Glutamatergic neuron (in vitro differentiated cells): ENCODE measurements around the gene RNASET2. TPM values are rescaled to one million over a fixed set of nuclear protein-coding genes. Genes with fewer than 3 reads are reported as not detected.

Experiments used
- DNase-seq: peaks from one replicate; pipeline ENCODE4 v3.0.0; 2022
- H3K27ac Mint-ChIP-seq: one replicate; pipeline ENCODE4 v1.8.0; 2020; ENCODE audit warnings: mild to moderate bottlenecking, mixed read lengths, inconsistent platforms; ENCODE audit not compliant: unreplicated experiment
- H3K27me3 Mint-ChIP-seq: one replicate; pipeline ENCODE4 v1.8.0; 2020; ENCODE audit warnings: mild to moderate bottlenecking, moderate library complexity, mixed read lengths, inconsistent platforms; ENCODE audit not compliant: unreplicated experiment
- H3K36me3 Mint-ChIP-seq: one replicate; pipeline ENCODE4 v1.8.0; 2020; ENCODE audit warnings: mild to moderate bottlenecking, mixed read lengths, inconsistent platforms; ENCODE audit not compliant: unreplicated experiment
- H3K4me1 Mint-ChIP-seq: one replicate; pipeline ENCODE4 v1.8.0; 2020; ENCODE audit warnings: mild to moderate bottlenecking, low read depth, mixed read lengths, inconsistent platforms; ENCODE audit not compliant: unreplicated experiment
- H3K4me3 Mint-ChIP-seq: one replicate; pipeline ENCODE4 v1.8.0; 2020; ENCODE audit warnings: mild to moderate bottlenecking, mixed read lengths, inconsistent platforms; ENCODE audit not compliant: unreplicated experiment
- H3K9me3 Mint-ChIP-seq: one replicate; pipeline ENCODE4 v1.8.0; 2020; ENCODE audit warnings: mild to moderate bottlenecking, moderate library complexity, mixed read lengths, inconsistent platforms; ENCODE audit not compliant: unreplicated experiment
- total RNA-seq: library from RNA; stranded (reverse); fragmentation: NEBNext Ultra II Directional; extraction: Animal tissue kit (Norgen Biotek cat#: 25700); gene quantifications from one replicate; pipeline ENCODE4 v1.2.1, GENCODE V29; 2021; ENCODE audit not compliant: unreplicated experiment
- TF ChIP-seq, protein P1 (sequence below): fragments of 200-600 bp; sonication (generic); IDR thresholded peaks from one replicate; pipeline ENCODE4 v1.5.0; 2021; ENCODE audit not compliant: partially characterized antibody, unreplicated experiment

Gene RNASET2
- total RNA-seq, 1 donor from 2014 or later, result 2.2 TPM

GRCh38 chr6:166942393-166943168, 13.8 kb downstream of the RNASET2 start:
- H3K36me3 Mint-ChIP-seq, result no peaks in the 10 kb centered on the region
- TF ChIP-seq, protein P1, sequence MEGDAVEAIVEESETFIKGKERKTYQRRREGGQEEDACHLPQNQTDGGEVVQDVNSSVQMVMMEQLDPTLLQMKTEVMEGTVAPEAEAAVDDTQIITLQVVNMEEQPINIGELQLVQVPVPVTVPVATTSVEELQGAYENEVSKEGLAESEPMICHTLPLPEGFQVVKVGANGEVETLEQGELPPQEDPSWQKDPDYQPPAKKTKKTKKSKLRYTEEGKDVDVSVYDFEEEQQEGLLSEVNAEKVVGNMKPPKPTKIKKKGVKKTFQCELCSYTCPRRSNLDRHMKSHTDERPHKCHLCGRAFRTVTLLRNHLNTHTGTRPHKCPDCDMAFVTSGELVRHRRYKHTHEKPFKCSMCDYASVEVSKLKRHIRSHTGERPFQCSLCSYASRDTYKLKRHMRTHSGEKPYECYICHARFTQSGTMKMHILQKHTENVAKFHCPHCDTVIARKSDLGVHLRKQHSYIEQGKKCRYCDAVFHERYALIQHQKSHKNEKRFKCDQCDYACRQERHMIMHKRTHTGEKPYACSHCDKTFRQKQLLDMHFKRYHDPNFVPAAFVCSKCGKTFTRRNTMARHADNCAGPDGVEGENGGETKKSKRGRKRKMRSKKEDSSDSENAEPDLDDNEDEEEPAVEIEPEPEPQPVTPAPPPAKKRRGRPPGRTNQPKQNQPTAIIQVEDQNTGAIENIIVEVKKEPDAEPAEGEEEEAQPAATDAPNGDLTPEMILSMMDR, result no peak
- no peaks in the 10 kb centered on the region for H3K4me1 Mint-ChIP-seq
- peaks cover 1% of the 10 kb centered on the region for H3K27me3 Mint-ChIP-seq
- no peak overlapping the region for H3K4me3 Mint-ChIP-seq
- H3K9me3 Mint-ChIP-seq, result no peaks in the 10 kb centered on the region
- no peak for DNase-seq
- H3K27ac Mint-ChIP-seq, result no peak overlapping the region

DNA sequence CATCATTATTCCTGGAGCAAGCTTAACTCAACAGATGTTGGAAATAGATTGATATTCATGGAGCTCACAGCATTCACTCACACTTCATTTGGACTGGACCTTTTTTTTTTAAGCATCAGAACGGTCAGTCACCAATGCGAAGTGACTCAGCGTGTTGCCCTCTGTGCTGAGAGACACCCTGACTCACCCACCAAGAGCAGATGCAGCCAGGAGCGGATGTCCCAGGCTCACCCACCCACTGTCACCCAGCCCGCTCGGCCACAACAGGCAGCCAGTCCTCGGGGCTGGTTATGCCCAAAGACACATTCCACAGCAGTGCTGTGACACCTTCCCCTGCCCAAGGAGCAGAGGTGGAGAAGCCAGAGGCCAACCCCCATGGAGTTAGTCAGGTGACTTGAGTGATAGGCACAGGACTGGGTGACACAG, 15.7 kb downstream of the RNASET2 start:
- H3K27ac Mint-ChIP-seq, result no peak overlapping the region
- TF ChIP-seq, protein P1, result no peak
- H3K4me3 Mint-ChIP-seq, result no peak overlapping the region
- H3K9me3 Mint-ChIP-seq, result no peaks in the 10 kb centered on the region
- H3K4me1 Mint-ChIP-seq, result peaks cover 2% of the 10 kb centered on the region
- no peak for DNase-seq
- H3K27me3 Mint-ChIP-seq, result peaks cover 1% of the 10 kb centered on the region
- no peaks in the 10 kb centered on the region for H3K36me3 Mint-ChIP-seq

DNA sequence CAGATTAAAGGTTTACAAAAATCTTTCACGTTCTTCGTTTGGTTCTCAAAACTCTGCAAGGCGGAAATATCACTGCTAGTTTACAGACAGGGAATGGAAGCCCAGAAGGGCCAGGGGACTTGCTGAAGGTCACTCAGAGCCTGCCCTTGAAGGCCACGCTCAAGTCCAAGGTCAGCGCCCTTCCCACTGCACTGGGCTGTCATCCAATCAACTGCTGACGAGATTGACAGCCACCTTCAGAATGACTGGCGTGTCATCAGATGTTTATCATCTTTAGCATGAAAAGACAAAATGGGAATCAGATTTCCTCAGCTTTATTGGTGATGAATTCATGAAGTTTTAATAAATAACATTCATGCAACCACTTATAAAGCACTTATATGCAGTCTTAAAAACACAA, 16.5 kb downstream of the RNASET2 start:
- DNase-seq, result no peak
- no peaks in the 10 kb centered on the region for H3K27me3 Mint-ChIP-seq
- TF ChIP-seq, protein P1, result no peak
- H3K9me3 Mint-ChIP-seq, result no peaks in the 10 kb centered on the region
- H3K27ac Mint-ChIP-seq, result no peak overlapping the region
- H3K4me3 Mint-ChIP-seq, result no peak overlapping the region
- no peaks in the 10 kb centered on the region for H3K36me3 Mint-ChIP-seq
- H3K4me1 Mint-ChIP-seq, result peaks cover 2% of the 10 kb centered on the region

- Mint-ChIP-seq H3K27ac (no peak overlapping the region), H3K4me3 (no peak overlapping the region), H3K27me3 (no peaks in the 10 kb centered on the region), H3K36me3 (no peaks in the 10 kb centered on the region), H3K4me1 (peaks cover 2% of the 10 kb centered on the region), H3K9me3 (no peaks in the 10 kb centered on the region)
- DNase-seq, result no peak
- TF ChIP-seq, protein P1, result no peak
Measured at GRCh38 chr6:166939345-166939744, 17.0 kb downstream of the RNASET2 start.

- H3K27ac Mint-ChIP-seq, result no peak overlapping the region
- TF ChIP-seq, protein P1, result no peak
- H3K4me1 Mint-ChIP-seq, result peaks cover 2% of the 10 kb centered on the region
- no peak for DNase-seq
- H3K9me3 Mint-ChIP-seq, result no peaks in the 10 kb centered on the region
- H3K4me3 Mint-ChIP-seq, result no peak overlapping the region
- H3K36me3 Mint-ChIP-seq, result no peaks in the 10 kb centered on the region
- no peaks in the 10 kb centered on the region for H3K27me3 Mint-ChIP-seq
Measured at GRCh38 chr6:166938704-166939103, 17.6 kb downstream of the RNASET2 start.
